ENCODE results near the gene KCNMA1. TPM values are rescaled to one million over a fixed set of nuclear protein-coding genes. Genes with fewer than 3 reads are reported as not detected.

KCNMA1 gene
- total RNA-seq, 1 experiment from 2014 or later: 143 TPM

DNA sequence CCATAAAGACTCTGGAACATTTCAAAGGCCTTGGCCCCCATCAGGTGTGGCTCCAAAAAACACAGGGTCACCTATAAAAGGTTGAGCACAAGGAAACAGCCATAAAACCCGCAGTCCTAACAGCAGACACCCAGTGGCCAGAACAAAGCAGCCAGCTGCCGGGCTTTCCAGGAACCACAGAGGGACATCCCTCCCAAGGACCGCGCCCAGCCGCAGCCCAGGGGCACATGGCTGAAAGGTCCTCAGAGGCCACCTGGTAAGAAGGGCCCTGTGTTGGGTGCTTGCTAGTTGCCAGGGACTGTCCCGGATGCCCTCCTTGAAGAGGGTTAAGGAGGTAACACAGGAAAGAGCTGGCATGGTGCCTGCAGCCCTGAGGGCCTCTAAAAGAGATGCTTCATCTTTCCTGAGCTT is 32.7 kb downstream of the KCNMA1 start:
- no TSS peak for BruUV-seq (replicated peaks)
- no peaks in the 10 kb centered on the region for H3K27me3 ChIP-seq (ENCODE audit: low read length)
- H3K9me2 ChIP-seq (replicated peaks; ENCODE audit: low read length): no peaks in the 10 kb centered on the region
- intact Hi-C loops (cut with micrococcal nuclease): no loop called here
- H2AFZ ChIP-seq (ENCODE audit: low read length): no peak overlapping the region
- no peak overlapping the region for H3K27ac ChIP-seq (ENCODE audit: low read length)
- ChIA-PET POLR2A (ENCODE audit: unreplicated experiment) (no interaction called here), CTCF (interaction anchor here (0.6 to 1.0 kb wide), 3 partner anchors 22 to 213 kb away, joined by 3 to 4 read pairs (median 3); no protein-coding TSS in a partner anchor)
- no peaks in the 10 kb centered on the region for H4K20me1 ChIP-seq (ENCODE audit: low read length)
- no peaks in the 10 kb centered on the region for H3F3A ChIP-seq (ENCODE audit: low read length, unreplicated experiment)
- H3K36me3 ChIP-seq (ENCODE audit: low read depth, low read length): no peaks in the 10 kb centered on the region
- peaks cover 61% of the 10 kb centered on the region for H3K4me1 ChIP-seq (ENCODE audit: insufficient read depth, low read length)
- no peak overlapping the region for H3K4me2 ChIP-seq (ENCODE audit: low read length)
- peak; percentile 71 for DNase-seq
- H3K9ac ChIP-seq (ENCODE audit: low read length): no peak overlapping the region
- peaks cover 94% of the 10 kb centered on the region for H3K79me2 ChIP-seq (ENCODE audit: low read length)
- H3K9me3 ChIP-seq (ENCODE audit: low read length): no peaks in the 10 kb centered on the region
- no peak for ATAC-seq
- no peak for TF ChIP-seq EZH2 (IDR thresholded peaks at IDR 0.05; ENCODE audit: low read length, unreplicated experiment)
- TF ChIP-seq, protein P1, sequence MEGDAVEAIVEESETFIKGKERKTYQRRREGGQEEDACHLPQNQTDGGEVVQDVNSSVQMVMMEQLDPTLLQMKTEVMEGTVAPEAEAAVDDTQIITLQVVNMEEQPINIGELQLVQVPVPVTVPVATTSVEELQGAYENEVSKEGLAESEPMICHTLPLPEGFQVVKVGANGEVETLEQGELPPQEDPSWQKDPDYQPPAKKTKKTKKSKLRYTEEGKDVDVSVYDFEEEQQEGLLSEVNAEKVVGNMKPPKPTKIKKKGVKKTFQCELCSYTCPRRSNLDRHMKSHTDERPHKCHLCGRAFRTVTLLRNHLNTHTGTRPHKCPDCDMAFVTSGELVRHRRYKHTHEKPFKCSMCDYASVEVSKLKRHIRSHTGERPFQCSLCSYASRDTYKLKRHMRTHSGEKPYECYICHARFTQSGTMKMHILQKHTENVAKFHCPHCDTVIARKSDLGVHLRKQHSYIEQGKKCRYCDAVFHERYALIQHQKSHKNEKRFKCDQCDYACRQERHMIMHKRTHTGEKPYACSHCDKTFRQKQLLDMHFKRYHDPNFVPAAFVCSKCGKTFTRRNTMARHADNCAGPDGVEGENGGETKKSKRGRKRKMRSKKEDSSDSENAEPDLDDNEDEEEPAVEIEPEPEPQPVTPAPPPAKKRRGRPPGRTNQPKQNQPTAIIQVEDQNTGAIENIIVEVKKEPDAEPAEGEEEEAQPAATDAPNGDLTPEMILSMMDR (conservative IDR thresholded peaks at IDR 0.05; ENCODE audit: low read depth, low read length): no peak
- no peak for TF ChIP-seq EZH2phosphoT487 (IDR thresholded peaks at IDR 0.05; ENCODE audit: borderline replicate concordance, low read length)
- no peak overlapping the region for H3K4me3 ChIP-seq (ENCODE audit: low read length)

DNA sequence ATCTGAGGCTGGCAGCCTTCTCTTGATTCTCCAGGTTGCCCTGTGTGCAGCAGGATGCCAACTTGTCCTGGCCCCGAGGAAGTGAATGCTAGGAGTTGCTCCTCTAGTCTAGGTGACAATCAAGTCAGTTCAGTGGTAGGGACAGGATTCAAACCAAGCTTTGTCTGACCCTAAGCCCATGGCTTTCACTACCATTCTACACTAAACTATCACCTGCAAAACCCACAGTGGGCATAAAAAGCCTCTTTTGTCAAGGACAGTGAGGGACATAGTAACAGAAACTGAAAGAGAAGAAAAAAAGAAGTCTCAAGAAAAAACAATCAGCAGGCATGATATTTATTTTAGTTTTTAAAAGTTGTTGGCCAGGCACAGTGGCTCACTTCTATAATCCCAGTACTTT is 33.5 kb downstream of the KCNMA1 start:
- ChIA-PET CTCF (no interaction called here), POLR2A (ENCODE audit: unreplicated experiment) (no interaction called here)
- no peak for TF ChIP-seq EZH2 (IDR thresholded peaks at IDR 0.05; ENCODE audit: low read length, unreplicated experiment)
- TF ChIP-seq, protein P1 (conservative IDR thresholded peaks at IDR 0.05; ENCODE audit: low read depth, low read length): no peak
- TF ChIP-seq EZH2phosphoT487 (IDR thresholded peaks at IDR 0.05; ENCODE audit: borderline replicate concordance, low read length): no peak
- H3K9me2 ChIP-seq (replicated peaks; ENCODE audit: low read length): no peaks in the 10 kb centered on the region
- ATAC-seq (no peak), DNase-seq (no peak)
- H3K4me3 ChIP-seq (ENCODE audit: low read length): no peak overlapping the region
- no peaks in the 10 kb centered on the region for H4K20me1 ChIP-seq (ENCODE audit: low read length)
- intact Hi-C loops (cut with micrococcal nuclease): no loop called here
- peaks cover 61% of the 10 kb centered on the region for H3K4me1 ChIP-seq (ENCODE audit: insufficient read depth, low read length)
- peaks cover 95% of the 10 kb centered on the region for H3K79me2 ChIP-seq (ENCODE audit: low read length)
- no peaks in the 10 kb centered on the region for H3K36me3 ChIP-seq (ENCODE audit: low read depth, low read length)
- H3F3A ChIP-seq (ENCODE audit: low read length, unreplicated experiment): no peaks in the 10 kb centered on the region
- no peak overlapping the region for H3K27ac ChIP-seq (ENCODE audit: low read length)
- no TSS peak for BruUV-seq (replicated peaks)
- H3K4me2 ChIP-seq (ENCODE audit: low read length): no peak overlapping the region
- no peaks in the 10 kb centered on the region for H3K9me3 ChIP-seq (ENCODE audit: low read length)
- H3K9ac ChIP-seq (ENCODE audit: low read length): no peak overlapping the region
- H3K27me3 ChIP-seq (ENCODE audit: low read length): no peaks in the 10 kb centered on the region
- no peak overlapping the region for H2AFZ ChIP-seq (ENCODE audit: low read length)

- peaks cover 95% of the 10 kb centered on the region for H3K79me2 ChIP-seq (ENCODE audit: low read length)
- H3K36me3 ChIP-seq (ENCODE audit: low read depth, low read length): no peaks in the 10 kb centered on the region
- no TSS peak for BruUV-seq (replicated peaks)
- no peak overlapping the region for H2AFZ ChIP-seq (ENCODE audit: low read length)
- H3K9me3 ChIP-seq (ENCODE audit: low read length): no peaks in the 10 kb centered on the region
- TF ChIP-seq EZH2 (IDR thresholded peaks at IDR 0.05; ENCODE audit: low read length, unreplicated experiment) (no peak), EZH2phosphoT487 (IDR thresholded peaks at IDR 0.05; ENCODE audit: borderline replicate concordance, low read length) (no peak)
- TF ChIP-seq, protein P1 (conservative IDR thresholded peaks at IDR 0.05; ENCODE audit: low read depth, low read length): no peak
- DNase-seq (peak; percentile 34), ATAC-seq (peak; percentile 4)
- no peak overlapping the region for H3K27ac ChIP-seq (ENCODE audit: low read length)
- no peak overlapping the region for H3K4me2 ChIP-seq (ENCODE audit: low read length)
- H4K20me1 ChIP-seq (ENCODE audit: low read length): no peaks in the 10 kb centered on the region
- CTCF ChIA-PET: no interaction called here
- H3K9ac ChIP-seq (ENCODE audit: low read length): no peak overlapping the region
- intact Hi-C loops (cut with micrococcal nuclease): no loop called here
- no peaks in the 10 kb centered on the region for H3K27me3 ChIP-seq (ENCODE audit: low read length)
- no peaks in the 10 kb centered on the region for H3F3A ChIP-seq (ENCODE audit: low read length, unreplicated experiment)
- no peak overlapping the region for H3K4me3 ChIP-seq (ENCODE audit: low read length)
- POLR2A ChIA-PET (ENCODE audit: unreplicated experiment): no interaction called here
- peaks cover 61% of the 10 kb centered on the region for H3K4me1 ChIP-seq (ENCODE audit: insufficient read depth, low read length)
- no peaks in the 10 kb centered on the region for H3K9me2 ChIP-seq (replicated peaks; ENCODE audit: low read length)
Measured at GRCh38 chr10:77603534-77603927, 34.1 kb downstream of the KCNMA1 start.

Measured in PC-3 (cell line).